A375 (cell line): Measurements from ENCODE around the gene ZNF416. TPM values are rescaled to one million over a fixed set of nuclear protein-coding genes. Genes with fewer than 3 reads are reported as not detected.

Experiments
- total RNA-seq: library from RNA; depleted of rRNA; stranded (reverse); fragments of >200 nt; shearing (Covaris generic); gene quantifications from 2 replicates; pipeline ENCODE4 v1.2.3, GENCODE V29; 2014; rRNA removed

The ZNF416 gene
- 3.8 and 5.2 TPM in 2 replicates for total RNA-seq

DNA sequence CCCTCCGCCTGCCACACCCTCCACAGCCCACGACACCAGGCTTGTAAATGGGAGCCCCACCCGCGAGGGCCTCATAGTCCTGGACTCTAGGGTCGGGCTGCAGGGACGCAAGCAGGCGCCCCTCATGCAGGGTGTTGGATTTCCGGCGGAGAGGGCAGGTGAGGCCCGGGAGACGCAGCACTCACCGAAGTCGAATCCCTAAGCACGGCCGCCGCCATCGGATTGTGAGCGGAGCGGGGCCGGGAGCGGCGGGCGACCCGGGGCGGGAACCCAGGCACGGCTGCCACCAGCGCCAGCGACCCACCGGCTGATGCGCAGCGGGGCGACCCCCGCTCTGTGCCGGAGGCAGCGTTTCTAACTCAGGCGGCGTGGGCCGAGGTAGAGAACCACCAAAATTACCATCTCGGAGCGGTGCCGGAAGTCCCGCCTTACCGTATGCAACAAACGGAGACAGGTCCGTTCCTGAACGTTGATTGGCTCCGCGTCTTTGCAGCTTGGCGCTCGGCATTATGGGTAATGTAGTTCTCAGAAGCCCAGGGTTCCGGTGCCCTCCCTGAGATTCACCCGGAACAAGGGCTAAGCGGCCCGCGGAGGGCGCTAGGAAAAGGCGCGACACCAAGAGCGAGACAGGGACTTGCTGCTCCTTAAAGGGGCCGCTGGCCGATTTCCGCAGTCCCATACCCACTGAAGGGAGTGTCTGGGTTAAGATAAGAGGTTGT lies at the start of gene ZNF416:
Gene ZNF416 (minus strand): TSS at position 425 of the 719 bp plus-strand sequence. CDS start 207 bp downstream, at position 218.

DNA sequence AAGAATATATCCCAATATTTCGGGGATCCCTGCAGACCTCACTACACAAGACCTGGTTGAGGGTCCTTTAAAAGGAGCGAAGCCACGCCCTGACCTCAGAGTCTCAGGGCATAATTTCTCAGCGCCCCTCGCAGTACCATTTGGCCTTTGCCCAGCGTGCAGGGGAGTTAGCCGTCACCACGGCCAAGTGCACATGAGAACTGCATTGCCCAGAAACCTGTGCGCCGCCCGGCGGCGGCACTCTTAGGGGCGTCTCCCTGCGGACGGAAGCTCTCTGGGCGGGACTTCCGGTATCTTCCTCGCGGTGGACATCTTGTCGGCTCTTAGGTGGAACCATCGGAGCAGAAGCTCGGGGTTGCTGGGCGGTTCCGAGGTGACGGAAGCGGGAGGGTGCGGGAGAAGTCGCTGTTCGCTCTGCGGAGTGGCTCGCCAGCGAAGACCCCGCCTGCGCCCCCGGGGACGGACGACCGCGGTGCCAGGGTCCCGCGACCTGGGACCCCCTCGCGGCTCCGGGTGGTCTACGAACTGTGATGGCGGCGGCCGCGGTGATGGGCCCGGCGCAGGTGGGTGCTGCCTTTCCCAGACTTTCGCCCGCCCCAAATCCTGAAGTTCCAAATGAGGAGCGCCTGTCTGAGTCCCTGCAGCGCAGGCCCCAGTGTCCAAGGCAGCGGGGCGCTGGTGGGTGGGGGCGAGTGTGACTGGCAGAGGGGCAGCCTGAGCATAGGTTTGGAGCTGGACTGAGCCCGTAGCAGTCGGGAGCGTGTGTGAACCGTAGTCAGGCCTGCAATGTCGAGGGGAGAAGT lies 35.4 kb upstream of the ZNF416 start, which contains the start of gene ZNF134:
Gene ZNF134 (plus strand): TSS at position 302 of the 803 bp plus-strand sequence. CDS start 5,227 bp downstream, outside the sequence.

DNA sequence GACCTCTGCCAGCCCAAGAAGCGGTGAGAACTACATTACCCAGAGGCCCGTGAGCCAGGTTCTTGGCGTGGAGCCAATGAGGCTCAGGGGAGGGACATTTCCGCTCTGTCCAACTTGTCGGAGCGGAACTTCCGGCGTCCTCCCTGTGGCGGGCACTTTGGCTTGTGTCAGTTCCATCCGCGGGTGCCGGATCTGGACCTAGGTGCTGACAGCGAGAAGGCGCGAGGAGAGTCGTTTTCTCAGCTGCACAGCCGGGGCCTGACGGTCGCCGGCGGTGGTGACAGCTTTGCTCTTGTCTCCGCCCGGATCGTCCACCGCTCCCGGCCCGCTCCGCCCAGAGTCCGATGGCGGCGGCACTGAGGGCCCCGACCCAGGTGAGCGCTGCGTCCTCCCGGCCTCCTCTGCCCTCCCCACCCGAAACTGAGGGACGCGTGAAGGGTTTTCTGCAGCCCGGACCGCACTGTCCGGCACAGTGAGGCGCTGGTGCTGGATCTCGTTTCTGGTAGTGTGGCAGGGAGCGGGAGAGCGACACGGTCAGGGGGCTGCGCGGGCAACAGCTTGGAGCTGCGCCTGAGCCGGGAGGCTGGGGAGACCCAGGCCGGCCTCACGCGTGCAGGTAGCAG lies 21.2 kb upstream of the ZNF416 start, which contains the start of gene ZNF530:
Gene ZNF530 (plus strand): TSS at position 125 of the 623 bp plus-strand sequence. CDS start 4,461 bp downstream, outside the sequence.

GRCh38 chr19:57583521-57584416 lies 5.1 kb upstream of the ZNF416 start, which contains the start of gene ZIK1:
Gene ZIK1 (plus strand): TSS chr19:57584145. CDS start chr19:57584357, 212 bp downstream.

DNA sequence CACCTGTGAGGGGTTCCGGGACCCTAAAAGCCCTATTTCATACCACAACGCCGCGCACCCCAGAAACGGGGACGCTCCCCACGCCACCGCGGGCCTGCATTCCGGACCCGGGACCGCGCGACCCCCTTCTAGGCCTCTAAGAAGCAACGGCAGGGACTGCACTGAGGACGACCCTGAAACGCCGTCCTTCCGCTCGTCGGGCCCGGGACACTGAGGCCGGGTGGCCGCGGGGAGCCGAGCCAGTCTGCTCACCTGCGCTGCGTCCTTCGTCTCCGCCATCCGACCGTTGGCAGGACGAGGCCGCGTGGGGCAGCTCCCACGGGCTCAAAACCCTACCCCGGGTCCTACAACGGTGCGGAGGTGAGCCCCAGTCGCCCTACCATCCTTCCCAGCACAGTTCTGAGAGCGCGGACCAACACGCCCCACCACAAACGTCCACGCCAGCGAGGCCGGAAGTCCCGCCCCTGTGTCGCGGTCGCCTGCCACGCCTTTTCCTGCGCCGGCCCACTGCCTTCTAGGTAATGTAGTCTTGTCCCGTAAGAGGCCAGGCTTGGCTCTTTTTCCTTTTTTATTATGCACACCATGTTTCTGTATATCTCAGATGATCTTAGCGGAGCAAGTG lies 19.2 kb downstream of the ZNF416 start, which contains the start of gene ZNF550:
Gene ZNF550 (minus strand): TSS at position 460 of the 622 bp plus-strand sequence. CDS start 181 bp downstream, at position 279.

DNA sequence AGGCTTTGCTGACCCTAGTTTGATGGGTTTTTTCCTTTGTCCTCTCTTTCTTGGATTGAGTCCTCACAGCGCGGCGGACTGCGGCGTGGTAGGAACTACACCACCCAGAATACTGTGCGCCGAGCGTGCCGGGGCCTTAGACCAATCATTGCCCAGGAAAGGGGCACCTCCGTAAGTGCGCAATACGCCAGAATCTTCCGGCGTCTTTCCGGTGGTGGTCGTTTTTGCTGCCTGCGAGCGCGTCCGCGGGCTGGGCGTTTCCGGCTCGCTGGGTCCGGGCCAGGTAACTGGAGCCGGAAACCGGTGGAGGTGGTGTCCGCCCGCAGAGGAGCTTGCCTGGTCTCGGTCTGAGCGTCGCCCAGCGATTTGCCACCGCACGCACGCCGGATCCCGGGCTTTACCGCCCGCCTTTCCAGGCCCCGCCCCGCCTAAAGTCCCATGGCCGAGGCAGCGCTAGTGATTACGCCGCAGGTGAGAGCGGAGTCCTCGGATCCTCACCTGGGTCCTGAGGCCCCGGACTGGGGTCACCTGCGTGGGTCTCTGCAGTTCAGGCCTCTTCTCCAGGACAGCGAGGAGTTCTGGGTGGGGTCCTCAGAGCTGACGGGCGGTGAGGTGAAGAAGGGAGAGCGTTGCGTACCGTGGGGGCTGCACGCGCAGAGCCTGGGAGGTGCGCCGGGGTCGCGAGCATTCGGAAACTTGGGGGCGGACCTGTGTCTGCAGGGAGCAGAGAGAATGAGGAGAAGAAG lies 51.4 kb downstream of the ZNF416 start, which contains the start of gene ZNF549:
Gene ZNF549 (plus strand): TSS at position 221 of the 746 bp plus-strand sequence. CDS start 218 bp downstream, at position 439.

Other genes starting within 250 kb of the ZNF416 start
- gene ZNF304, start 227.6 kb downstream of the ZNF416 start, total RNA-seq = 4.3 and 4.7 TPM in 2 replicates
- gene TRAPPC2B, start 215.4 kb downstream of the ZNF416 start, total RNA-seq = 12.4 and 13.2 TPM in 2 replicates
- 0.66 and 1.4 TPM in 2 replicates for gene ZNF547, start 215.4 kb downstream of the ZNF416 start, total RNA-seq
- gene ZNF548, start 189.1 kb downstream of the ZNF416 start, total RNA-seq = 24.1 and 29.3 TPM in 2 replicates
- 8.4 and 9.6 TPM in 2 replicates for gene ZNF17, start 167.8 kb downstream of the ZNF416 start, total RNA-seq
- gene ZNF749, start 143.6 kb downstream of the ZNF416 start, total RNA-seq = 16.1 and 24.3 TPM in 2 replicates
- gene VN1R1, start 121.8 kb downstream of the ZNF416 start, total RNA-seq = 0.15 and 0.50 TPM in 2 replicates
- 12.3 and 15.8 TPM in 2 replicates for gene ZNF772, start 101.3 kb downstream of the ZNF416 start, total RNA-seq
- 7.7 and 17.7 TPM in 2 replicates for gene ZNF419, start 91.2 kb downstream of the ZNF416 start, total RNA-seq
- 9.1 and 23.1 TPM in 2 replicates for gene ZNF773, start 79.0 kb downstream of the ZNF416 start, total RNA-seq
- 2.3 and 4.2 TPM in 2 replicates for gene ZNF549, start 51.6 kb downstream of the ZNF416 start, total RNA-seq
- 11.8 and 12.6 TPM in 2 replicates for gene ZNF550, start 19.0 kb downstream of the ZNF416 start, total RNA-seq
- gene ZIK1, start 5.2 kb upstream of the ZNF416 start, total RNA-seq = 11.8 and 17.0 TPM in 2 replicates
- 9.0 and 9.4 TPM in 2 replicates for gene ZNF530, start 21.0 kb upstream of the ZNF416 start, total RNA-seq
- 28.7 and 33.7 TPM in 2 replicates for gene ZNF134, start 35.3 kb upstream of the ZNF416 start, total RNA-seq
- 5.9 and 6.7 TPM in 2 replicates for gene ZNF211, start 54.3 kb upstream of the ZNF416 start, total RNA-seq
- gene ZSCAN4, start 90.0 kb upstream of the ZNF416 start, total RNA-seq = not detected in 2 replicates
- 30.1 and 35.6 TPM in 2 replicates for gene ZNF551, start 103.1 kb upstream of the ZNF416 start, total RNA-seq
- gene ZNF154, start 130.3 kb upstream of the ZNF416 start, total RNA-seq = 0.03 TPM in 1 of 2 replicates, not detected in the other
- gene ZNF671, start 148.7 kb upstream of the ZNF416 start, total RNA-seq = 3.4 and 4.5 TPM in 2 replicates
- 7.2 and 13.3 TPM in 2 replicates for gene ZNF776, start 167.9 kb upstream of the ZNF416 start, total RNA-seq
- 16.2 TPM in 2 replicates for gene ZNF586, start 190.8 kb upstream of the ZNF416 start, total RNA-seq
- 4.9 and 6.2 TPM in 2 replicates for gene ZNF552, start 236.0 kb upstream of the ZNF416 start, total RNA-seq